SK-N-MC (cell line): ENCODE results near the gene NTNG1.

Experiments
- EZH2 ChIP-seq: fragments of 200-600 bp; sonication (generic); IDR thresholded peaks from one replicate; pipeline ENCODE4 v1.6.1; 2017; ENCODE audit warnings: antibody characterized with exemption
- FOXP2 ChIP-seq: optimal IDR thresholded peaks from 2 replicates; pipeline ENCODE3; 2011; ENCODE audit warnings: mild to moderate bottlenecking, moderate library complexity; ENCODE audit not compliant: insufficient read depth; ENCODE audit errors: extremely low read length, control extremely low read depth
- POLR2AphosphoS5 ChIP-seq: IDR thresholded peaks from 2 replicates; pipeline ENCODE4 v1.6.1; 2012; ENCODE audit warnings: mild to moderate bottlenecking, low read depth, low read length, borderline replicate concordance

- TF ChIP-seq EZH2 = no peak
- TF ChIP-seq POLR2AphosphoS5 = no peak
- TF ChIP-seq FOXP2 = no peak
These were observed 224.8 kb downstream of the NTNG1 start for GRCh38 chr1:107365527-107366240.
